Stomach (tissue), 9 donors: ENCODE results near the gene IWS1. TPM values are rescaled to one million over a fixed set of nuclear protein-coding genes. Genes with fewer than 3 reads are reported as not detected.

Experiments
- DNase-seq, 2 donors: peaks; one replicate each; pipeline versions ENCODE4 v3.0.0 to v3.0.0-alpha.2; 2013 to 2019
- H3K27ac ChIP-seq, 5 donors: fragments of 200-600 bp in 4 of 5; sonication (generic) in 4 of 5; one replicate each; pipeline ENCODE4 v1.5.1; 2013 to 2019; ENCODE audit warnings: mild to moderate bottlenecking in 1 of 5, moderate library complexity in 1 of 5
- H3K27me3 ChIP-seq, 3 donors: fragments of 200-600 bp; sonication (generic); one replicate each; pipeline ENCODE4 v1.5.1; 2017 to 2019; ENCODE audit warnings: mixed run types in 1 of 3
- H3K36me3 ChIP-seq, 4 donors: fragments of 200-600 bp; sonication (generic); 1 replicate in 3 of 4; 2 replicates in 1 of 4; pipeline ENCODE4 v1.5.1; 2016 to 2019
- H3K4me1 ChIP-seq, 4 donors: fragments of 200-600 bp; sonication (generic); one replicate each; pipeline ENCODE4 v1.5.1; 2016 to 2019
- H3K4me3 ChIP-seq, 4 donors: fragments of 200-600 bp; sonication (generic) in 3 of 4; one replicate each; pipeline ENCODE4 v1.5.1; 2016 to 2019; ENCODE audit warnings: mild to moderate bottlenecking in 1 of 4
- H3K9me3 ChIP-seq, 4 donors: fragments of 200-600 bp; sonication (generic); one replicate each; pipeline ENCODE4 v1.5.1; 2016 to 2019
- CTCF ChIP-seq, 7 experiments: fragments of 450-650 bp in 4 of 7; fragments of 200-600 bp in 3 of 7; sonication (generic) in 3 of 7; IDR thresholded peaks; one replicate each; pipeline ENCODE4 v1.5.1; 2016 to 2019; ENCODE audit warnings: antibody characterized with exemption in 7 of 7, control low read depth in 2 of 7, mild to moderate bottlenecking in 1 of 7
- EP300 ChIP-seq: sonication (generic); formaldehyde crosslinking; IDR thresholded peaks from one replicate; pipeline ENCODE4 v1.6.1; 2017; ENCODE audit warnings: antibody characterized with exemption
- POLR2A ChIP-seq, 4 donors: fragments of 450-650 bp; IDR thresholded peaks; one replicate each; pipeline ENCODE4 v1.6.1; 2016; ENCODE audit warnings: antibody characterized with exemption in 4 of 4, control low read depth in 2 of 4, mild to moderate bottlenecking in 1 of 4, moderate library complexity in 1 of 4
- POLR2AphosphoS5 ChIP-seq, 3 donors: sonication (generic); formaldehyde crosslinking; IDR thresholded peaks; one replicate each; pipeline ENCODE4 v1.6.1; 2016; ENCODE audit warnings: antibody characterized with exemption in 3 of 3
- WGBS, 5 donors: extraction: QIAGEN DNeasy Blood & Tissue Kit in 3 of 5; methylation state at CpG; one replicate each; pipeline versions ENCODE4 v1.1.5 to v1.1.7; 2013 to 2018; 5-methylcytosine and 5-hydroxymethylcytosine counted together
- intact Hi-C: fragments of 100-400 bp; cut with DNase I; formaldehyde crosslinking; loops from one replicate; pipeline ENCODE4 v1.15.1; 2023; ENCODE audit warnings: low total_unique reads
- polyA plus RNA-seq, 3 donors: library from polyadenylated mRNA; stranded (reverse); fragments of 200-250 nt; gene quantifications; one replicate each; pipeline ENCODE4 v1.2.3, GENCODE V29; 2013
- small RNA-seq, 4 donors: library from RNA; depleted of rRNA; stranded (forward); fragments of <200 nt; gene quantifications; one replicate each; pipeline ENCODE3, GENCODE V24; 2016
- total RNA-seq, 5 donors: library from RNA; depleted of rRNA; stranded (reverse); fragments of >200 nt; gene quantifications; one replicate each; pipeline versions ENCODE4 v1.1.0 to v1.2.3, GENCODE V29; 2014 to 2016
- donor health status: healthy with polysubstance abuse.
- donor health status: Bipolar disorder and iron deficiency.
- donor health status: healthy.

The IWS1 gene
- total and polyA plus RNA-seq, 8 donors: 18.7 to 145 (median 36.4) TPM

GRCh38 chr2:127431408-127432023, 94.8 kb downstream of the IWS1 start:
- H3K27ac ChIP-seq: no peak overlapping the region
- H3K4me3 ChIP-seq: no peak overlapping the region
- TF ChIP-seq POLR2A (IDR thresholded peaks at IDR 0.05) (no peak), CTCF (IDR thresholded peaks at IDR 0.05) (no peak), POLR2AphosphoS5 (IDR thresholded peaks at IDR 0.05) (no peak), EP300 (no peak)
- DNase-seq: peak in 1 of 2 donors; percentile 20
- H3K4me1 ChIP-seq: no peaks in the 10 kb centered on the region
- WGBS, 5 donors: 75 to 80% (median 79%) methylated on average over 14 of the region's 14 CpGs
- no peaks in the 10 kb centered on the region for H3K9me3 ChIP-seq
- intact Hi-C loops: no loop called here
- H3K27me3 ChIP-seq: peaks cover 0 to 4% (median 0%) of the 10 kb centered on the region in 3 donors
- H3K36me3 ChIP-seq: peaks cover 0 to 10% (median 4%) of the 10 kb centered on the region in 4 donors

Small RNAs within 50 kb of the gene (small RNA-seq; reads per million reads assigned to genes)
- gene RNU4-48P: 0 reads per million in 4 donors

Other genes starting within 250 kb of the IWS1 start
- gene ERCC3, start 232.3 kb downstream of the IWS1 start, total RNA-seq: 100 to 1,000 TPM in 1 of 5 donors, 10 to 100 TPM in 4; 16.5 to 103 (median 47.0) TPM
- 10 to 100 TPM; 18.8 to 22.2 (median 21.1) TPM for gene ERCC3, start 232.3 kb downstream of the IWS1 start, polyA plus RNA-seq
- gene MAP3K2, start 138.5 kb downstream of the IWS1 start, total RNA-seq: 100 to 1,000 TPM in 1 of 5 donors, 10 to 100 TPM in 4; 50.2 to 141 (median 61.1) TPM
- gene MAP3K2, start 138.5 kb downstream of the IWS1 start, polyA plus RNA-seq: 1 to 10 TPM; 3.8 to 7.4 (median 6.7) TPM
- 1 to 10 TPM in 4 of 5 donors, not detected in 1; 1.2 to 6.8 (median 4.5) TPM for gene PROC, start 108.1 kb downstream of the IWS1 start, total RNA-seq
- 1 to 10 TPM; 2.1 to 5.0 (median 4.6) TPM for gene PROC, start 108.1 kb downstream of the IWS1 start, polyA plus RNA-seq
- gene MYO7B, start 9.2 kb upstream of the IWS1 start, total RNA-seq: 100 to 1,000 TPM in 1 of 5 donors, 1 to 10 TPM in 1, under 1 TPM in 1, not detected in 2; under 0.01 to 155 (median 2.8) TPM
- under 1 TPM; 0.31 to 0.50 (median 0.46) TPM for gene MYO7B, start 9.2 kb upstream of the IWS1 start, polyA plus RNA-seq
- gene GPR17, start 119.7 kb upstream of the IWS1 start, total RNA-seq: not detected
- gene GPR17, start 119.7 kb upstream of the IWS1 start, polyA plus RNA-seq: under 1 TPM; 0.19 to 0.61 (median 0.25) TPM
- gene LIMS2, start 149.0 kb upstream of the IWS1 start, total RNA-seq: 10 to 100 TPM; 30.3 to 90.4 (median 52.5) TPM
- 10 to 100 TPM; 33.0 to 94.1 (median 66.6) TPM for gene LIMS2, start 149.0 kb upstream of the IWS1 start, polyA plus RNA-seq
- gene SFT2D3, start 175.0 kb upstream of the IWS1 start, total RNA-seq: 10 to 100 TPM in 1 of 5 donors, 1 to 10 TPM in 4; 2.3 to 35.6 (median 7.2) TPM
- gene SFT2D3, start 175.0 kb upstream of the IWS1 start, polyA plus RNA-seq: 1 to 10 TPM; 2.1 to 6.5 (median 3.1) TPM